ENCODE measurements around the gene LYZL4. TPM values are rescaled to one million over a fixed set of nuclear protein-coding genes. Genes with fewer than 3 reads are reported as not detected.

Gene LYZL4
- total and polyA plus RNA-seq, 2 of the 13 experiments (the other 11 are each of a cell fraction or from before 2014, with no cell fraction given): not detected

DNA sequence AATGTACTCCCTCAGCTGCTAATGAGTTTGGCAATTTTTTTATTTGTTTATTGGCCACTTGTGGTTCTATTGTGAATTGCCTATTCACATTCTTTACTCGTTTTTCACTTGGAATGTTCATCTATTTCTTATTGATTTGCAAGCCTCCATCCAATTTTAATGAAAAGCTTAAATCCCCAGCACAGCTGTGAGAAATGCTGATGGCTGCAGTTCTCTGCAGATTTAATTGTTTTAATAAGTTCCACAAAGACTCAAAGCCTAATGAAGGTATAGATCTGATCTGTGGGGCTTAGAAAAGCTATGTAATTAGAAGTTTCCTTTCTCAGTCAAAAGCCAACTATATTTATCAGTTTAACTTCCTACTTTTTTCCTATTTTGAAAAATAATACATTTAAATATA lies 41.5 kb downstream of the LYZL4 start (continued):
- TF ChIP-seq, protein P1, sequence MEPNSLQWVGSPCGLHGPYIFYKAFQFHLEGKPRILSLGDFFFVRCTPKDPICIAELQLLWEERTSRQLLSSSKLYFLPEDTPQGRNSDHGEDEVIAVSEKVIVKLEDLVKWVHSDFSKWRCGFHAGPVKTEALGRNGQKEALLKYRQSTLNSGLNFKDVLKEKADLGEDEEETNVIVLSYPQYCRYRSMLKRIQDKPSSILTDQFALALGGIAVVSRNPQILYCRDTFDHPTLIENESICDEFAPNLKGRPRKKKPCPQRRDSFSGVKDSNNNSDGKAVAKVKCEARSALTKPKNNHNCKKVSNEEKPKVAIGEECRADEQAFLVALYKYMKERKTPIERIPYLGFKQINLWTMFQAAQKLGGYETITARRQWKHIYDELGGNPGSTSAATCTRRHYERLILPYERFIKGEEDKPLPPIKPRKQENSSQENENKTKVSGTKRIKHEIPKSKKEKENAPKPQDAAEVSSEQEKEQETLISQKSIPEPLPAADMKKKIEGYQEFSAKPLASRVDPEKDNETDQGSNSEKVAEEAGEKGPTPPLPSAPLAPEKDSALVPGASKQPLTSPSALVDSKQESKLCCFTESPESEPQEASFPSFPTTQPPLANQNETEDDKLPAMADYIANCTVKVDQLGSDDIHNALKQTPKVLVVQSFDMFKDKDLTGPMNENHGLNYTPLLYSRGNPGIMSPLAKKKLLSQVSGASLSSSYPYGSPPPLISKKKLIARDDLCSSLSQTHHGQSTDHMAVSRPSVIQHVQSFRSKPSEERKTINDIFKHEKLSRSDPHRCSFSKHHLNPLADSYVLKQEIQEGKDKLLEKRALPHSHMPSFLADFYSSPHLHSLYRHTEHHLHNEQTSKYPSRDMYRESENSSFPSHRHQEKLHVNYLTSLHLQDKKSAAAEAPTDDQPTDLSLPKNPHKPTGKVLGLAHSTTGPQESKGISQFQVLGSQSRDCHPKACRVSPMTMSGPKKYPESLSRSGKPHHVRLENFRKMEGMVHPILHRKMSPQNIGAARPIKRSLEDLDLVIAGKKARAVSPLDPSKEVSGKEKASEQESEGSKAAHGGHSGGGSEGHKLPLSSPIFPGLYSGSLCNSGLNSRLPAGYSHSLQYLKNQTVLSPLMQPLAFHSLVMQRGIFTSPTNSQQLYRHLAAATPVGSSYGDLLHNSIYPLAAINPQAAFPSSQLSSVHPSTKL (CRISPR knock-in tag; IDR thresholded peaks at IDR 0.05): no peak

DNA sequence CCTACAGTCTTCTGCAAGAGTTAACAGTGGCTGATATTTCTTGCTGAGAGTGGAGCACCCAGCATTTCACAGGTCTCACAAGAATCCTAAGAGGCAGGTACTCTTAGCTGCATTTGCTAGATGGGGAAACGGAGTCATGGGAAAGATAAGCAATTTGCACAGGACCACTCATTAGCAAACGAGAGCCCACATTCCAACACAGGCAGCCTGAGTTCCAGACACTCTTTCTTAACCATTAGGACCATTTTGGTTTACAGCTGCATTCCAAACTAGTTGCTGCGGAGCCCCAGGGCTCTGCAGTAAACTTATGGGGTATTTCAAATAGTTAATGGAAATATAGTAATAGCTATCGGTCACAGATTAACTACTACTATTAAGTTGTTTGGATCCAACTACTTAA lies 42.5 kb downstream of the LYZL4 start:
- intact Hi-C loops (cut with micrococcal nuclease; ENCODE audit: unreplicated experiment) (no loop called here), in situ Hi-C loops (cut with HindIII; ENCODE audit: extremely low pct_ligation_motif_present, low pct_unique_long_range_greater_than_20kb) (no loop called here)
- H4K20me1 ChIP-seq (ENCODE audit: insufficient read depth, low read length): no peaks in the 10 kb centered on the region
- ChIA-PET POLR2A (no interaction called here), CTCF (ENCODE audit: low intra/inter-chr PET ratio, low total read pairs) (no interaction called here)
- no peak for ATAC-seq
- no peaks in the 10 kb centered on the region for H3K79me2 ChIP-seq (ENCODE audit: insufficient read depth, low read length)
- H3K9ac ChIP-seq (ENCODE audit: insufficient read depth, low read depth, low read length): no peak overlapping the region
- TF ChIP-seq RELA (CRISPR knock-in tag; IDR thresholded peaks at IDR 0.05) (no peak), SRY (CRISPR knock-in tag; IDR thresholded peaks at IDR 0.05) (no peak), MED13 (CRISPR knock-in tag; IDR thresholded peaks at IDR 0.05) (no peak), ZNF124 (CRISPR knock-in tag; IDR thresholded peaks at IDR 0.05) (no peak)
- H3K36me3 ChIP-seq (replicated peaks in 1 of 2; ENCODE audit: control insufficient read depth in 1 of 2, insufficient read depth in 2 of 2, low read length in 2 of 2): no peaks in the 10 kb centered on the region
- H3K4me3 ChIP-seq (replicated peaks in 1 of 3; ENCODE audit: insufficient read depth in 1 of 3, low read depth in 2 of 3, low read length in 3 of 3): no peak overlapping the region
- H2AFZ ChIP-seq (ENCODE audit: low read length): no peak overlapping the region
- H3K27ac ChIP-seq (ENCODE audit: extremely low read length, insufficient read depth, low read length): no peak overlapping the region
- no TSS peak for BruUV-seq (replicated peaks)
- H3K4me2 ChIP-seq (ENCODE audit: low read depth, low read length): no peak overlapping the region
- DNase-seq (ENCODE audit: low spot score): no peak
- no peaks in the 10 kb centered on the region for H3K9me3 ChIP-seq (ENCODE audit: low read length)
- H3K4me1 ChIP-seq (ENCODE audit: insufficient read depth, low read length): no peaks in the 10 kb centered on the region
- WGBS (ENCODE audit: low lambda C conversion rate): 29% methylated on average over 4 of the region's 4 CpGs
- no peak for FAIRE-seq
- H3K27me3 ChIP-seq (ENCODE audit: control insufficient read depth in 1 of 2, insufficient read depth in 2 of 2, low read length in 2 of 2): no peaks in the 10 kb centered on the region; a peak in 1 of 5 replicates

All from HepG2 (cell line).